ENCODE results near the gene ZBTB7A. TPM values are rescaled to one million over a fixed set of nuclear protein-coding genes. Genes with fewer than 3 reads are reported as not detected.
A peak's percentile ranks its signal among the peaks of the same experiment; 100 is the strongest.

Gene ZBTB7A
- total RNA-seq, 4 donors from 2014 or later, result 60.5 to 187 (median 81.2) TPM

DNA sequence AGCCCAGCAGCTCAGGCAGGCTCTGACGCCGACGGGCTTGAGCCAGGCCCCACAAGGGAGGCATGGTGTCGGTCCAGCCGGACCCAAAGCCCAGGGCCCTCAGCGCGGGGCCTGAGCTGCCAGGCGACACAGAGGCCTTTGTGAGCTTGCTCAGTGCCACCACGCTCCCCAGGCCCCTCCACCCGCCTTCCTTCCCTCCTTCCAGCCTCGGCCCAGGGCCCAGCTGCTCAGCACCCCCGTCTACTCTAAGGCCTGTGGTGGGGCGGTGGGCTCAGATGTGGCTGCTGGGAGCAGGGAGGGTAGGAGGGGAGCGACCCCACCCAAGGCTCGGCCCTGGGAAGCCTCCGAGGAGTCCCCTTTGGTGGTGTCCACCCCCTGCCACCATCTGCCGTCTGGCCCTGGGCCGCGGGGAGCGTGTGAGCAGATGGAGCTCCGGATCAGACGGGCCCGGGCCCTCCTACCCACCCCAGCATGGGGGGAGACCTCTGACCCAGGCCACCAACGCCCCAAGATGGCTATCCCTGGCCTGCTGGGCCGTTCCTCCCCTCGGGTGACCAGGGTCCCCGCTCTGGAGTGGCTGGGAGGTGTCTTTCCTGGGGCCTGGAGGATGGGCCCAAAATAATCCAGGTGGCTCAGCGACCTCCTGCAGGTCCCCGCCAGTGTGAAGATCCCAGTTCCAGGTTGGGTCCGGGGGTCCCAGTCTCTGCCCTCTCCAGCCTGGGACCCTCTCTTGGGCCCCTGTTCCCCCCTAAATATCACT, 7.8 kb downstream of the ZBTB7A start:
- Histone ChIP-seq H3K27me3 (no peaks in the 10 kb centered on the region), H3K9me3 (no peaks in the 10 kb centered on the region), H3K36me3 (peaks cover 15 to 50% (median 19%) of the 10 kb centered on the region in 3 donors), H3K27ac (peak overlapping the region; percentile 97 to 99 (median 98)), H3K4me1 (peaks cover 66 to 97% (median 73%) of the 10 kb centered on the region in 3 donors), H3K4me3 (peak overlapping the region; percentile 22 to 100 (median 99))
- no peak for DNase-seq
- WGBS, 2 donors, result 10 to 18% methylated on average over 2 to 13 of the region's 30 CpGs
- intact Hi-C loops (cut with DNase I), result loop anchor here (10.0 kb wide), 1 partner anchor 76 kb away; no protein-coding TSS in a partner anchor
- TF ChIP-seq POLR2A (IDR thresholded peaks at IDR 0.05), result no peak
- TF ChIP-seq, protein P1, sequence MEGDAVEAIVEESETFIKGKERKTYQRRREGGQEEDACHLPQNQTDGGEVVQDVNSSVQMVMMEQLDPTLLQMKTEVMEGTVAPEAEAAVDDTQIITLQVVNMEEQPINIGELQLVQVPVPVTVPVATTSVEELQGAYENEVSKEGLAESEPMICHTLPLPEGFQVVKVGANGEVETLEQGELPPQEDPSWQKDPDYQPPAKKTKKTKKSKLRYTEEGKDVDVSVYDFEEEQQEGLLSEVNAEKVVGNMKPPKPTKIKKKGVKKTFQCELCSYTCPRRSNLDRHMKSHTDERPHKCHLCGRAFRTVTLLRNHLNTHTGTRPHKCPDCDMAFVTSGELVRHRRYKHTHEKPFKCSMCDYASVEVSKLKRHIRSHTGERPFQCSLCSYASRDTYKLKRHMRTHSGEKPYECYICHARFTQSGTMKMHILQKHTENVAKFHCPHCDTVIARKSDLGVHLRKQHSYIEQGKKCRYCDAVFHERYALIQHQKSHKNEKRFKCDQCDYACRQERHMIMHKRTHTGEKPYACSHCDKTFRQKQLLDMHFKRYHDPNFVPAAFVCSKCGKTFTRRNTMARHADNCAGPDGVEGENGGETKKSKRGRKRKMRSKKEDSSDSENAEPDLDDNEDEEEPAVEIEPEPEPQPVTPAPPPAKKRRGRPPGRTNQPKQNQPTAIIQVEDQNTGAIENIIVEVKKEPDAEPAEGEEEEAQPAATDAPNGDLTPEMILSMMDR (IDR thresholded peaks at IDR 0.05), result no peak

GRCh38 chr19:4057931-4058692, 8.6 kb downstream of the ZBTB7A start:
- Histone ChIP-seq H3K4me1 (peaks cover 66 to 97% (median 72%) of the 10 kb centered on the region in 3 donors), H3K4me3 (peak overlapping the region; percentile 22 to 100 (median 99))

GRCh38 chr19:4055209-4055552, 11.5 kb downstream of the ZBTB7A start:
- no peak for DNase-seq
- Histone ChIP-seq H3K9me3 (no peaks in the 10 kb centered on the region), H3K27me3 (no peaks in the 10 kb centered on the region), H3K4me3 (no peak overlapping the region), H3K4me1 (peaks cover 56 to 97% (median 67%) of the 10 kb centered on the region in 3 donors), H3K36me3 (peaks cover 28 to 73% (median 30%) of the 10 kb centered on the region in 3 donors), H3K27ac (no peak overlapping the region)
- 77 to 80% methylated on average over 2 to 11 of the region's 20 CpGs for WGBS, 2 donors
- intact Hi-C loops (cut with DNase I), result loop anchor here (10.0 kb wide), 1 partner anchor 80 kb away; no protein-coding TSS in a partner anchor
- TF ChIP-seq POLR2A (IDR thresholded peaks at IDR 0.05), result no peak
- TF ChIP-seq, protein P1 (IDR thresholded peaks at IDR 0.05), result no peak

More at GRCh38 chr19:4057931-4058692, 8.6 kb downstream of the ZBTB7A start:
- Histone ChIP-seq H3K9me3 (no peaks in the 10 kb centered on the region), H3K36me3 (peaks cover 23 to 51% (median 24%) of the 10 kb centered on the region in 3 donors), H3K27me3 (no peaks in the 10 kb centered on the region), H3K27ac (peak overlapping the region; percentile 97 to 99 (median 98))
- intact Hi-C loops (cut with DNase I), result loop anchor here (10.0 kb wide), 1 partner anchor 77 kb away; no protein-coding TSS in a partner anchor
- 19 to 24% methylated on average over 4 to 6 of the region's 22 CpGs for WGBS, 2 donors
- no peak for DNase-seq
- TF ChIP-seq, protein P1 (IDR thresholded peaks at IDR 0.05), result peak in 3 of 6 experiments; percentile 16 to 29 (median 28)
- peak in 2 of 4 donors; percentile 60 to 63 for TF ChIP-seq POLR2A (IDR thresholded peaks at IDR 0.05)

- Histone ChIP-seq H3K4me3 (no peak overlapping the region), H3K27me3 (no peaks in the 10 kb centered on the region), H3K27ac (peak overlapping the region in 1 of 4 donors; percentile 17), H3K4me1 (peaks cover 55 to 97% (median 62%) of the 10 kb centered on the region in 3 donors), H3K9me3 (no peaks in the 10 kb centered on the region), H3K36me3 (peaks cover 28 to 78% (median 30%) of the 10 kb centered on the region in 3 donors)
- TF ChIP-seq, protein P1 (IDR thresholded peaks at IDR 0.05), result no peak
- no peak for TF ChIP-seq POLR2A (IDR thresholded peaks at IDR 0.05)
- intact Hi-C loops (cut with DNase I), result loop anchor here (10.0 kb wide), 1 partner anchor 80 kb away; no protein-coding TSS in a partner anchor
- 89 to 92% methylated on average over 16 to 37 of the region's 91 CpGs for WGBS, 2 donors
- DNase-seq, result no peak
These were observed 12.1 kb downstream of the ZBTB7A start for GRCh38 chr19:4054441-4055208.

Measured in esophagus squamous epithelium (tissue), 5 donors.